Coronary artery (tissue), 2 donors: ENCODE measurements around the gene DSTYK.

Experiments
- DNase-seq: peaks from one replicate; pipeline ENCODE4 v3.0.0-alpha.2; 2017; ENCODE audit warnings: low spot score
- H3K27ac ChIP-seq, 2 donors: fragments of 200-600 bp; sonication (generic); one replicate each; pipeline ENCODE4 v1.5.1; 2016 to 2019
- H3K4me3 ChIP-seq: fragments of 200-600 bp; sonication (generic); 2 replicates; pipeline ENCODE4 v1.5.1; 2016; ENCODE audit warnings: mild to moderate bottlenecking, moderate library complexity
- TF ChIP-seq, protein P1 (sequence below): fragments of 200-600 bp; sonication (generic); IDR thresholded peaks from one replicate; pipeline ENCODE4 v1.5.1; 2019; ENCODE audit warnings: antibody characterized with exemption

The DSTYK gene

DNA sequence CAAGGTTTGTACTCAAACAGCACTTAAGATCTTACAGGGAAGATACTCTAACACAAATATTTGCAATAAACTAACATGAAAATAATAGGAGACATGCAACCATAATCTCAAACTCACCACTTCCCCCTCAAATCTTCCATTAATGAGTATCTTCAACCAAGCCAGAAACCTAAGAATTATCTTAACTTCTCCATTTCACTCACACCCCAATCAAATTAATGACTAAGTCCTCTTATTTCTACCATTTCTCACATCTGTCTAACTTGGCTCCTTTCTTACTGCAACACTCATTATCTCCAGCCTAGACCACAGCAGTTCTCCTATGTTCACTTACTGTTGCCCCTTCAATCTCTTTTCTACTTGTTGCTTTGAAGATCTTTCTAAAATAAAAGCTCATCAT, 100.1 kb downstream of the DSTYK start:
- no peak overlapping the region for H3K27ac ChIP-seq
- TF ChIP-seq, protein P1, sequence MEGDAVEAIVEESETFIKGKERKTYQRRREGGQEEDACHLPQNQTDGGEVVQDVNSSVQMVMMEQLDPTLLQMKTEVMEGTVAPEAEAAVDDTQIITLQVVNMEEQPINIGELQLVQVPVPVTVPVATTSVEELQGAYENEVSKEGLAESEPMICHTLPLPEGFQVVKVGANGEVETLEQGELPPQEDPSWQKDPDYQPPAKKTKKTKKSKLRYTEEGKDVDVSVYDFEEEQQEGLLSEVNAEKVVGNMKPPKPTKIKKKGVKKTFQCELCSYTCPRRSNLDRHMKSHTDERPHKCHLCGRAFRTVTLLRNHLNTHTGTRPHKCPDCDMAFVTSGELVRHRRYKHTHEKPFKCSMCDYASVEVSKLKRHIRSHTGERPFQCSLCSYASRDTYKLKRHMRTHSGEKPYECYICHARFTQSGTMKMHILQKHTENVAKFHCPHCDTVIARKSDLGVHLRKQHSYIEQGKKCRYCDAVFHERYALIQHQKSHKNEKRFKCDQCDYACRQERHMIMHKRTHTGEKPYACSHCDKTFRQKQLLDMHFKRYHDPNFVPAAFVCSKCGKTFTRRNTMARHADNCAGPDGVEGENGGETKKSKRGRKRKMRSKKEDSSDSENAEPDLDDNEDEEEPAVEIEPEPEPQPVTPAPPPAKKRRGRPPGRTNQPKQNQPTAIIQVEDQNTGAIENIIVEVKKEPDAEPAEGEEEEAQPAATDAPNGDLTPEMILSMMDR: no peak
- no peak for DNase-seq

DNA sequence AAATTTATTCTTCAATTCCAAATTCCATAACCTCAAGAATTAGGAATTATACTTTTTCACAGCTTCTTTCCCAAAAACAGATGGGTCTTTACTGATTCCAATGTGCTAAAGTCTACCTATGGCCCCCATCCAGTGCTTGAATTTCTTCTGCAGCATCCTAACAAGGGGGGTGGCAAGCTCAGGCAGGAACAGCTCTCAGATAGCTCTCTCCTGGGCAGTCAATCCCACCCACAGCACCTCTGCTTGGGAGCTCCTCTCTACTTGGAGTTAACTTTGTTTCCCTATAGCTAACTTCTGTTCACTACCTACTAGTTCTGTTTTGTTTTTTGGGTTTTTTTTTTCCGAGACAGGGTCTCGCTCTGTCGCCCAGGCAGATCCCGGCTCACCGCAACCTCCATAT, 101.8 kb downstream of the DSTYK start:
- DNase-seq: no peak
- Histone ChIP-seq H3K4me3 (no peak overlapping the region), H3K27ac (no peak overlapping the region)
- TF ChIP-seq, protein P1: no peak

More for the DNA sequence above, 100.1 kb downstream of the DSTYK start:
- H3K4me3 ChIP-seq: no peak overlapping the region

GRCh38 chr1:205109269-205109668, 102.2 kb downstream of the DSTYK start:
- no peak for DNase-seq
- H3K27ac ChIP-seq: no peak overlapping the region
- TF ChIP-seq, protein P1: no peak
- H3K4me3 ChIP-seq: no peak overlapping the region

DNA sequence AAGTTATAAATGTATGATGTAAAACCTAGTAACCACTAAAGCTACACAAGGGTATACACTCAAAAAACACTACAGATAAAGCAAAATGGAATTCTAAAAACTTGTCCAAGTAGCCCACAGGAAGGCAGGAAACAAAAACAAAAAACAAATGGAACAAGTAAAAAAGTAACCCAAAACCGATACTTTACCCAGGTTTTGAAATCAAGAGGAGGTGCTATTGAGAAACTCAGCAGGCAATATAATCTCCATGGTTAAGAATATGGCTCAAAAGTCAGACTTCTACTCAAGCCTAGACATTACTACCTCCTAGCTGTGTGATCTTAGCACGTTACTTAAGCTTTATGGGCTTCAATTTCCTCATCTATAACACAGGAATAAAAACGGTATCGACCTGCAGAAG, 103.0 kb downstream of the DSTYK start:
- Histone ChIP-seq H3K27ac (no peak overlapping the region), H3K4me3 (no peak overlapping the region)
- TF ChIP-seq, protein P1: no peak
- DNase-seq: no peak

DNA sequence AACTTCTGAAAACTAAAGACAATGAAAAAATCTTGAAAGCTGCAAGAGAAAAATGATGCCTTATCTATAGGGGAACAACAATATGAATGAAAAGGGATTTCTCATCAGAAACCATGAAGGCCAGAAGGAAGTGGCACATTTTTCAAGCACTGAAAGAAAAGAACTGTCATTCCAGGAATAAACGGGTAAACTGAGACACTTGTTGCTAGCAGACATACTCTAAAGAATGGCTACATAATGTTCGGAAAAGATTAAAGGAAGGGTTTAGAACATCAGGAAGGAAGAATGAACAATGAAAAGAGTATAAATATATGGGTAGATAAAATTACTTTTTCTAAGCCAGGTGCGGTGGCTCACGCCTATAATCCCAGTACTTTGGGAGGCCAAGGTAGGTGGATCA, 104.2 kb downstream of the DSTYK start:
- H3K4me3 ChIP-seq: no peak overlapping the region
- no peak overlapping the region for H3K27ac ChIP-seq
- DNase-seq: no peak
- TF ChIP-seq, protein P1: no peak

GRCh38 chr1:205102404-205102803, 109.1 kb downstream of the DSTYK start:
- Histone ChIP-seq H3K4me3 (no peak overlapping the region), H3K27ac (no peak overlapping the region)
- DNase-seq: no peak
- TF ChIP-seq, protein P1: no peak

DNA sequence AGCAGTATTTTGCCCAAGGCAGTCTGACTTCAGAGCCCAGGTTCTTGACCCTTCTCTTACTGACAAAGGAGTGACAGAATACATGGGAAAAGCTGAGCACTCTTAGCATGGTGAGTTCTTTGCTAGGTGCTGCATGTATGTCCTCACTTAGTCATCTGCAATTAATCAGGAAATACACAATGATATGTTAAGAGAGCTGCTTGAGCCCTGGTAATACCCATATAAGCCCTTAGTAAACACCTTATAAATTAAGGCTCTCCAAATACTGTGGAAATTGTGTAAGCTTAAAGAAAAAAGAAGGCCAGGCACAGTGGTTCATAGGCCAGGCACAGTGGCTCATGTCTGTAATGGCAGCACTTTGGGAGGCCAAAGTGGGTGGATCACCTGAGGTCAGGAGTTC, 113.3 kb downstream of the DSTYK start:
- H3K27ac ChIP-seq: no peak overlapping the region
- no peak overlapping the region for H3K4me3 ChIP-seq
- TF ChIP-seq, protein P1: no peak
- DNase-seq: no peak
